Activated CD8-positive, alpha-beta memory T cell treated with anti-CD3 and anti-CD28 coated beads for 48 hours (primary cell): ENCODE measurements around the gene CFAP92.

Experiments
- DNase-seq, 3 experiments: peaks; one replicate each; pipeline ENCODE4 v3.0.0-alpha.2; 2020; ENCODE audit warnings: low read depth in 2 of 3, low spot score in 2 of 3

Gene CFAP92

GRCh38 chr3:129025691-129026435 is 32.0 kb upstream of the CFAP92 start:
- DNase-seq, result no peak

DNA sequence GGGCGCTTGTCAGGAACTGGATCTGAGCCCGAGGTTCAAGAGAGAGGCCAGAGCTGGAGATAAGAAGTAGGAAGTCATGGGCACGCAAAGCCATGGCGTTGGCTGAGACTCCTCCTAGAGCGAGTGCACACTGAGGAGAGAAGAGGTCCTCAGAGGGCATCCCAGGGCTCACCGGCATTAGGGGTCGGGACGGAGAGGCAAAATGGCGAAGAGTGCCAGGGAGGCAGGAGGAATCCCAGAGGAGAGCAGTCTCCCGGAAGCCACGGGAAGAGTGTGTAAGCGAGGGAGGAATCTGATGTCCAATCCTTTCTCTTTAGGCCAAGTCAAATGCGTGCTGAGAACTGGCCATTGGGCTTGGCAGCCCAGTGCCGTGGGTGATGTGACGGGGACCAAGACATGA is 31.2 kb upstream of the CFAP92 start:
- no peak for DNase-seq

DNA sequence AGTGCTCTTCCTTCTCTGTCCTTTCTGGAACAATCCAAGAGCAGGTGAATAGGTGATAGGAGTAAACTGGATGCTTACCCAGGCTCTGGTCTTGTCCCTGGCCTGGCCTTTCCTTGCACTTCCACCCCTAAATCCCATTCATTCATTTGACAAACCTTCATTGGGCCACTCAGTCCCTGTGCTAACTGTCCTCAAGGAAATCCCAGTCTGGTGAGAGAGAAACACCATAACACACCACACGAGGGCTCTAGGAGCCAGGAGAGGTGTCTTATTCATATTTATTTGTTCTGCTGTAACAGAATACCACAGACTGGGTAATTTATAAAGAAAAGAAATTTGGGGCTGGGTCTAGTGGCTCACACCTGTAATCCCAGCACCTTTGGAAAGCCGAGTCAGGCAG is 30.0 kb upstream of the CFAP92 start:
- no peak for DNase-seq

GRCh38 chr3:129023008-129023358 is 29.1 kb upstream of the CFAP92 start:
- no peak for DNase-seq

DNA sequence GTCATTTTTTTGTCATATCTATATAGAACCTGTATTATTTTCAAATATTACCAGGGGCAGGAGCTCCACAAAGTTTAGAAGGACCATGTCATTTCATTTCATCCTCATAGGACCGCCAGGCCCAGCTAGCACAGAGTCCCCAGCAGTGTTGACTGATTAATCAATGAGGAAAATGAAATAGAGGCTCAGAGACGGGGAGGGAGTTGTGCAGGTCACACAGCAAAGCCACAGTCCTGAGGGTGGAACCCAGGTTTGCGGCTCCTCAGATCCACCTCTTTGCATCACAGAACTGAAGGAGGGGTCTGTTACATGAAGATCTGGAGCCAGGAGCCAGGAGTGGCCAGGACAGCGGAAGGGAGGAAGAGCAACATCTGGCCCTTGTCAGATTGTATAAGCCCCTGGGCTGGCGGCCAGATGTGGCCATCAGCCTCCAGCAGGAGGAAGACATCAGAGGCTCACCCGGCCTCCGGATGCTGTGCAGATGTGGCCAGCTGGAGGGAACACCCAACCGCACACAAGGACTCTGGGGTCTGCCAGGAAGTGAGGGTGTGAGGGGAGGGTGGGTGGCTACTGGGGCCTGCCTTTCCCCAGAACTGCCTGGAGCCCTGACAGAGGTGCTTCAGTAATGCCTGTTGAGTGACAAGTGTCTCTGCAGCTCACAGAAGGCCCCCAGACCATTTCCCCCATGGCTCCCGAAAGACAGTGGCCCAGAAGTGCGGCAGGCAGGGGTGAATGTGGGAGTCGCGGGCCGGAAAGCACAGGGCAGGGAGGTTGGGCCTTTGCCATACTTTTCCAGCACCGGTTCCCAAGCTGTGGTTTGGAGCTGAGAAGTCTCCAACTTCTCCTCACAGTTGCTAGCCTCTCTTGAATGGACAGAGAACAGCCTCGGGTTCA is 28.5 kb upstream of the CFAP92 start:
- no peak for DNase-seq

DNA sequence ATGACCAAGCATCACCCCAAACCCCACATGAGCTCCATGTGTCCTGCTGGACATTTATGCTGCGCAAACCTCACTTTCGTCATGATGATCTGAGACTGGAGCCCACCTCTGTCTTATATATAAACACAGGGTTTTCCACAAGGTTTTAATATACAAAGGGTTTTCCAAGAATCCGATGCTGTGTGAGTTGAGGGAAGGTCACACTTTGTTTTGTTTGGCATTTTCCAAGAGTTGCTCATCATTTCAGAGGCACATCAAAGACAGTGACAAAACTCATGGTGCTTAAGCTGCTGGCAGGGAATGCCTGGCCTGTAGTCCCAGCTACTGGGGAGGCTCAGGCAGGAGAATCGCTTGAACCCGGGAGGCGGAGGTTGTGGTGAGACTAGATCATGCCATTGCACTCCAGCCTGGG is 27.3 kb upstream of the CFAP92 start:
- no peak for DNase-seq

DNA sequence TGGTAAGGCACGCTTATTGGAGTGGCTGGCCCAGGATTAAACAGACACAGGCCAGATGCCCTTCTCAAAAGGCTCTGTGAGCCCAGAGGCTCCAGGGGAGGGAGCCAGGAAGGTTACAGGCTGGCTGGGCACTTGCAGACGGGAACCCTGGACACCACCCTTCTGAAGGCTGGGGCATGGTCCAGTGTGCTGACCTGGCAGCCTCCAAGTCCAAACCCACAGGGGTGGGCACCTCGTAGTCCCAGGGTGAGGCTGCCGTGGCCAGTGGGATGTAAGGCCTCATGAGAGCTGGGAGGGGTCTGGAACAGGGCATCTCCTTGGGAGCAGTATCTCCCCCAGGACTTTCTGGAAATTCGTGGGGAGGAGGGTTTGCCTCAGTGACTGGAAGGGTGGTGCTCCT is 26.8 kb upstream of the CFAP92 start:
- DNase-seq, result no peak

DNA sequence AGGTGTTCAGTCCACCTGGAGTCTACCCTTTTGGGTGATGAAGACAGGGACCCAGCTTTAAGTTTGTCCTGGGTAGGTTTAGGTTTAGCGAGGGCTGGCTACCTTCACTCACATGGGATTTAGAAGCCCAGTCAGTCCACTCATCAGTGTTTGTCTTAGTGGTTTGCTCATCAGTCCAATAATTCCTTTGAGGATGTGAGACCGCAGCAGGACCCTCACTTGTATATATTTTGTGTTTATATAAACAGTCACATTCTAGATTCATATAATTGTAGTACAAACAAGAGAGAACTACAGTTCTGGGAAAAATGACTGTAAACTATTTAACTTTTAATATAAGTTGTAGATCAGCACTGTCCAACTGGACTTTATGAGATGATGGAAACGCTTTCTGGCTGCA is 25.4 kb upstream of the CFAP92 start:
- DNase-seq, result no peak

GRCh38 chr3:129018751-129019150 is 24.9 kb upstream of the CFAP92 start:
- no peak for DNase-seq

GRCh38 chr3:129018271-129018670 is 24.4 kb upstream of the CFAP92 start:
- DNase-seq, result no peak

- no peak for DNase-seq
These were observed 23.6 kb upstream of the CFAP92 start for GRCh38 chr3:129017484-129017899.

- DNase-seq, result no peak
These were observed 23.0 kb upstream of the CFAP92 start for GRCh38 chr3:129016720-129017483.

DNA sequence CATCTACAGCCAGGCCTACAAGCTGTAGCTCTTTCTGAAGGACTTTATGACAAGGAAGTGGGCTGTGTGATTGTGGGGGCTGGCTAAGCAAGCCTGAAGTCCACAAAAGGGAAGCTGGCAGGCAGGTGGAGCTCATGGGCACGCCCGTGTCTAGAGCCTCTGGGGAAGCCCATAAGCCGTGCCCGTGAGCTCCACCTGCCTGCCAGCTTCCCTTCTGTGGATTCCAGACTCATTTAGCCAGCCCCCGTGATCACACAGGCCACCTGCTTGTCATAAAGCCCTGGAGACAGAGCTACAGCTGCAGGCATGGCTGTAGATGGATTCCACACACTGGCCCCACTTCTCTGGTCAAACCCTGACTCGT is 22.5 kb upstream of the CFAP92 start:
- no peak for DNase-seq

DNA sequence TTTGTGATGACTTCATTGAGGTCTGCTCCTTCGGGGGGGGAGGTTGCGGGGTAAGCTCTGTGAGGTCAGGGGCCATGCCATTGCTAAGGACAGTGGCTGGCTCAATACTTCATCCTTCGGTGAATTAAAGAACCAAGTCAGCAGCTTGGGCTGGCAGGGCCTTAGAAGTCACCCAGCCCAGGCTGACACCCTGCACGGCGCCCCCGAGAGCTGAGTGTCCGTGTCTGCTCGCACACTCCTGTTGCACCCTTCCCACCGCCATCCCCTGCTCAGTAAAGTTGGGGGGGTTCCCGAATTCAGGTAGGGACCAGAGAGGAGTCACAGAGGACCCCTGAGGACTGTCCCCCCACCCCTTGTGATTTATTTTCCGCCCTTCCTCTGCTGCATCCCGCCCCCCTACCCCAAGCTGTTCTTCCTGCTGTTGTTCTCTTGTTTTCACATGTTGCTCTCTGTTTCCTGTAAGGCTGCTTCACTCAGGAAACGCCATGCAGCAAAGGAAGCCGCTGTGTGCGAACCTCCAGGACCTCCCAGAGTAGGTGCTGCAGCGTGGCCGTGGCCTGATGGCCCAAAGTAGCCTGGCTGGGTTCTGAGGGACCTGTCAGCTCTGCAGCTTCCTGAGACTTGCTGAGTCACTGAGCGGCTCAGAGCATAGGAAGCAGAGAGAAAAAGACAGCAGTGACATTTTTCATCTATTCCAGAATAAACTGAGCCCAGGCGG is 21.7 kb upstream of the CFAP92 start:
- no peak for DNase-seq

- no peak for DNase-seq
These were observed 21.0 kb upstream of the CFAP92 start for GRCh38 chr3:129014793-129015345.

GRCh38 chr3:129014148-129014547 is 20.3 kb upstream of the CFAP92 start:
- DNase-seq, result no peak

DNA sequence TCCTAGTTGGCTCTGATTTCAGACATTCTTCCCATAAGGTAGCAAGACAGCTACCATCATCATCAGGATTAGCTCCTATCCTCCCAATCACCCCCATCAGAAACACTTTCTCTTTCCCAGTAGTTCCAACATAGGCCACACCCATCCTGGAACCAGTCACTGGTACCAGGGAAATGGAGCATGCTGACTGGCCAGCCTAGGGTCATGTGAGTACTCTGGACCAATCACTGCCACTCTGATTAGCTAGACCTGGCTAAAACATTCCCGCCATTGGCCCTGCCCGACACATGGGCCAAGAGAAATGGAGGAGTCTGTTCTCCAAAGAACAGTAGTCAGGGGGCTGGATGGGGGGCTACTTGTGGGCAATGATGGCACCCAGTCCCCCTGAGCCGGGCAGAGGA is 19.6 kb upstream of the CFAP92 start:
- no peak for DNase-seq

DNA sequence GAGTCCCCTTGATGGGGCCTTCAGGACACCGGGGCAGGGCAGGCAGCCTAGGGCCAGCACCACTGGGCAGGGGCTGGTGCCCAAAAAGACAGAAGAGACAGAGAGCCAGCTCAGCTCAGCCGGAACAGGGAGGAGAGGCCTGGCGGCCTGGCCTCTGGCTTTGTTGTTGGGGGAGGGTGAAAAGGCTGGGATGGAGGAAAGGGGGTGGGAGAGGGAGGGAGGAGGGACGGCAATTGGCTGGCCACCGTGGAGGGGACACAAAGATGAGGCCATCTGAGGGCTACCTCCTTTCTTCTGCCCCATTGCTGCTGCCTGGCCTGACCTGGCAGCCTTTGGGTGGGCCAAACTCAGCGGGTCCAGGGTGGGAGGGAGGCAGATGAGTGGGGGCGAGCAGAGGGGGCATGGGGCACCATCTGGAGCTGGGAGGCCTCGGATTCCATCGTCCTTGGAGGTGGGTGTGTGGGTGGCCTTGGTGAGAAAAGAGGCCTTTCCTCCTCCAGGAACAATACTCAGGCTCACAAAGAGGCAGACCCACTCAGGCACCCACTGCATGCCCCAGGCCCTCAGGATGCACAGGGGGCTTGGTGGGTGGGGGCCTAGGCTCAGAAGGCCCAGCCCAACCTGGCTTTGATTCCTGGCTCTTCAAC is 16.6 kb upstream of the CFAP92 start:
- DNase-seq, result no peak

DNA sequence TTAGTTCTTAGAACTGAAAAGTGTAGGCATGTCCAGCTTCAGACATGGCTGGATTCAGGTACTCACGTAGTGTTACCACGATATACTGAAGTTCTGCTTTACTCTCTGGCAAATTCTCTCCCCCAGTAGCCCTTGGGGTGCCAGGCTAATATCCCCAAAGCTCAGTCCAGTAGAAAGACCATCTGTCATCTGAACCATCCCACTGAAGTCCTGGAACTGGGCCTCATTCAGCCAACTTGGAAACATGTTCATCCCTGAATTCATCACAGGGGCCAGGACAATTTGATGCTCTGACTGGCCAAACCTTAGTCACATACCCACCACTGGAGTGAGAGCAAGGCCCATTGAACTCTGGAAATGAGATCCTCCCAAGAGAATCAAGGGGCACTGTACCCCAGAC is 15.4 kb upstream of the CFAP92 start:
- no peak for DNase-seq

GRCh38 chr3:129007792-129008191 is 13.9 kb upstream of the CFAP92 start:
- no peak for DNase-seq
